ENCODE results near the gene UBE3C. TPM values are rescaled to one million over a fixed set of nuclear protein-coding genes. Genes with fewer than 3 reads are reported as not detected.
A peak's percentile ranks its signal among the peaks of the same experiment; 100 is the strongest.
"Not testable (repeated sequence)": the region's sequence is repeated elsewhere in the genome, so short reads cannot be mapped to it uniquely, and the experiment has no call there.

Gene UBE3C
- 15.1 TPM for polyA plus RNA-seq

DNA sequence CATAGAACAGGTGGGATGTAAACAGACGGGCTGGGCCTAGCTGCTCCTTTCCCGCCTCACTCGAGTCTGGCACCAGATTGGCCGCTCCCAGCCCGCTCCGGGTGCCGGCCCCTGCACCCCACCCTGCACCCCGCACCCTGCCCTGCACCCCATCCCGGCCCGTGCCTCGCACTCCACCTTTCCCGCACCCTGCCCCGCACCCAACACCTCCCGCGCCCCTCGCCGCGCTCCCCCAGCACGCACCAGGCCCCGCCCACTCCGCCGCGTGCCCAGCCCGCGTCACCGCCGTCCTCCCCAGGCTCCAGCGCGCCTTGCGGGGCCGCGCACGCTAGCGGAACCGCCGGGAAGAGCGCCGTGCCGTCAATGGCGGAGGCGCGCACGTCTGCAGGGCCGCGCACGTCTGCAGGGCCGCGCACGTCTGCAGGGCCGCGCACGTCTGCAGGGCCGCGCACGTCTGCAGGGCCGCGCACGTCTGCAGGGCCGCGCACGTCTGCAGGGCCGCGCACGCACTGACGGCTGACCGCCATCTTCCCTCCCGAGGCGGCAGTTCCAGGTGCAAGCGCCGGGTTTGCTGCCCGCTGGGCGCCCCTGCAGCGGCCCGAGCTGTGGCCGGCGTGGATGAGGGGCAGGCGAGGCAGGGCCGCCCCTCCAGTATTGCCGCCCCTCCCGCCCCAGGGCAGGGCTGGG, at the start of gene UBE3C:
UBE3C (plus strand) TSS at position 503 of the 687 bp plus-strand sequence. CDS start 347 bp downstream, outside the sequence.
- Mint-ChIP-seq H3K9me3 (no peaks in the 10 kb centered on the region), H3K27me3 (no peaks in the 10 kb centered on the region), H3K4me1 (peaks cover 19 to 29% (median 28%) of the 10 kb centered on the region in 3 donors), H3K36me3 (peaks cover 2% of the 10 kb centered on the region), H3K27ac (peak within 1 kb of the TSS; percentile 91 to 97 (median 94)), H3K4me3 (peak within 1 kb of the TSS; percentile 79 to 96 (median 88))

DNA sequence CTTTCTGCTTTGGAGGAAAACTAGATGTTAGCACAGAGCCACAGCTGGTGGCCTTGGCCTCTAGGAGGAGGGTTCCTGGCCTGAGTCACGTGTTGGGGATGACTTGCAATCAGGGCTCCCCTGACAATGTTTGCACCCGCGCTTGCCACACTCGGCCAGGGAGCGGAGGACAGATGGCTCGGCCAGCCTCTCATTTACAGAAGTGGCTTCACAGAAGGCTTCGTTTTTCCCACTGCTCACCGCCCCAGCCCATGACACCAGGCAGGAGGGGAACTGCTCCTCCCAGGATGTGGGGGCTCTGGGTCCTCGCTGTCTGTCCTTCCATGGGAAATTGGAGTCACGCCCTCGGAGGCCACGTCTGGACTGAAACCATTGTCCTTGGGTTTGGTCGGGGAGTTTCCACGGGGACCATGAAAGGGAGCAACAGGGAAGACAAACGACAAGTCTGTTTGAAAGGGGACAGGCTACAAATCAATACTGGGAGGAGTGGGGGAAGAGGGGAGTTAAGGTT, 49.6 kb upstream of the UBE3C start:
- Mint-ChIP-seq H3K27me3 (peaks cover 11% of the 10 kb centered on the region), H3K9me3 (peaks cover 9 to 21% (median 15%) of the 10 kb centered on the region in 3 donors), H3K36me3 (no peaks in the 10 kb centered on the region), H3K4me3 (no peak overlapping the region), H3K27ac (no peak overlapping the region), H3K4me1 (no peaks in the 10 kb centered on the region)

DNA sequence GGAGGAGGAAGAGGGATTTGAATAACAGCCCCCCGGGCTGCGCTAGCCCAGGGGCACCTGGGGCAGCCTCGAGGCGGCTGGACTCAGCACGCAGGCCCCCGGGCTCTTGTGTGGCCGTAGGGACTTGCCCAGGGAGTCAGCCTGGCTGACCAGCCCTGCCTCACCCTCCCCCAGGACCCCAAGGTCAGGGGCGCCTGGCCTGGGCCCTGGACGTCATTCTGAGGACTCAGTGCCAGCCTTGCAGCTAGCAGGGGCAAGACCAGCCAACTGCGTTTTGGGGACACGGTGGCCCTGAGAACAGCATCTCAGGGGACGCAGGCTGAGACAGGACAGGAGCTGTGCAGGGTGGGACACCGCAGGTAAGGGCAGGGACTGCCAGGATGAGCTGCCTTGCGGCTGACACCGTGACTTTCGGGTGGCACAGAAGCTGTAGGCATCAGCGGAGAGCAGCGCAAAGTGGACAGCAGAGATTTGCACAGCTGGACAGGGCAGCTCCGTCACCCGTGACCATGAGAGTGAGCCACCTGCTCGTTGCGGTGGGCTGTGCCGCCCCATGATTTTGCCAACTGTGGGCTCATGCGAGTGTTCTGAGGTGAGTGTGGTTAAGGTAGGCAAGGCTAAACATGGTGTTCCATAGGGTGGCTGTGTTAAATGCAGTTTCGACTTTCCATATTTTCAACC, 48.1 kb upstream of the UBE3C start:
- Mint-ChIP-seq H3K9me3 (peaks cover 6 to 16% (median 9%) of the 10 kb centered on the region in 3 donors), H3K4me3 (no peak overlapping the region), H3K27ac (no peak overlapping the region), H3K27me3 (peaks cover 11% of the 10 kb centered on the region), H3K4me1 (no peaks in the 10 kb centered on the region), H3K36me3 (no peaks in the 10 kb centered on the region)

DNA sequence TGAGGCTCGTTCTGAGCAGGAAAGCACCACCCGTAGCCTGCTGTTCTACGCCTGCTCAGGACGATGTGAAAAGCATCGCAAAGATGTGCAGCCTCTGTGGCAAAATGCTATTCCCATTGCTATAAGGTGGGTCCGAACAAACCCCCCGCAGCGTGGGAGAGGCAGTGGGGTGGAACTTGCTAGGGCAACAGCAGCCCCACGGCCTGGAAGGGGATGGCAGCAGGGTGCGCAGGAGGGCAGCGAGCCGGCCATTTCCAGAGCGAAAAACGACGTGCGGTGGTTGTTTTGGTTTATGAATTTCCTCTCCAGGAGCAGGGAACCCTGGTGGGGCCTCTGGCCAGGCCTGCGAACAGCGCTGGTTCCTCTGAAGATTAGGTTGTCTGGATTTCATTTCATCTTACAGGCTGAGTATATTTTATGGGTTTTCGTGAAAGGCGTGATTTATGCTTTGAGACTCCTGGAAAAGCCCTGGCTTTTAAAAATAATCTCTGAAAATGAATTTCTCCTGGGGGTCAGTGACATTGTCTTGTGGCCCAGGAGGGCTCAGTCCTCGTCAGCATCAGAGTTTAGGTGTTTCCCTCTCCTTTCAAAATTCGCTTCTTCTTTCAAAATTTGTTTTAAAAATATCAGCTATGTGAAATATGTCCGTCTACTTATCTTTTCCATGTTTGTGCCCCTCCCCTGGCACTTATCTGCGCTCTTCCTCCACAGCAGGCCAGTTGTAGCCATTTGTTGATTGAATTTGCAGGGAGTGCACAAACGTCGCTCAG, 42.3 kb upstream of the UBE3C start:
- no peaks in the 10 kb centered on the region for H3K4me1 Mint-ChIP-seq
- no peak overlapping the region for H3K4me3 Mint-ChIP-seq
- H3K27ac Mint-ChIP-seq: no peak overlapping the region
- H3K9me3 Mint-ChIP-seq: peaks cover 5 to 16% (median 6%) of the 10 kb centered on the region in 3 donors
- H3K36me3 Mint-ChIP-seq: peaks cover 1% of the 10 kb centered on the region
- peaks cover 2% of the 10 kb centered on the region for H3K27me3 Mint-ChIP-seq

DNA sequence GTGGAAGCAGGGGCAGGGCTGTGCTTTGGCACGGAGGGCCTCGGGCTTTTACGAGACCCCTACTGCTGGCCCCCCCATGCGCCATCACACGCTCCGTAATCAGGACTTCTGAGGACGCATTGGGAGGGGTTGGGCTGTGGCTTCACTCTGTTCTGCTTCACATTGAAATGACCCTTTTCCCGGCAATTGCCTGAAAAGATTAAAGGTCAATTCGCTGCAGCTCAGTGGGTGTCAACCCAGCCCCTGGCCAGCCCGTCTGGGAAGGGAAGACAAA, 41.7 kb upstream of the UBE3C start:
- peaks cover 1% of the 10 kb centered on the region for H3K36me3 Mint-ChIP-seq
- no peak overlapping the region for H3K4me3 Mint-ChIP-seq
- H3K9me3 Mint-ChIP-seq: peaks cover 5 to 16% (median 6%) of the 10 kb centered on the region in 3 donors
- H3K27me3 Mint-ChIP-seq: peaks cover 2% of the 10 kb centered on the region
- no peaks in the 10 kb centered on the region for H3K4me1 Mint-ChIP-seq
- no peak overlapping the region for H3K27ac Mint-ChIP-seq

DNA sequence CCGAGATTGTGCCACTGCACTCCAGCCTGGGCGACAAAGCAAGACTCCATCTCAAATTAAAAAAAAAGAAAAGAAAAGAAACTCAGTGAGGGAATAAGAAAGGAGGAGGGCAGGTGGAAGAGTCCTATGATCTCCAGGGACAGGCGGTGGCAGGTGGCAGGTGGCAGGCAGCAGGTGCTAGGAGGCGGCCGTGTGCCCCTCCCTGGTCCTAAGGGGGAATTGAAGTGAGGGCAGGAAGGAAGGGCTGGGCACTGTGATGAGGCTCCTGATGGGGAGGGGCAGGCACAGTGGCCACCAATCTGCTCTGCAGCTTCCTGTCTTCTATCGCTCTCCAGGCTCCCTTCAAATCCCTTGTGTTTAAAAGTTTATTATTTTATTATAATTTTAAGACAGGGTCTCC, 41.2 kb upstream of the UBE3C start:
- peaks cover 1% of the 10 kb centered on the region for H3K36me3 Mint-ChIP-seq

DNA sequence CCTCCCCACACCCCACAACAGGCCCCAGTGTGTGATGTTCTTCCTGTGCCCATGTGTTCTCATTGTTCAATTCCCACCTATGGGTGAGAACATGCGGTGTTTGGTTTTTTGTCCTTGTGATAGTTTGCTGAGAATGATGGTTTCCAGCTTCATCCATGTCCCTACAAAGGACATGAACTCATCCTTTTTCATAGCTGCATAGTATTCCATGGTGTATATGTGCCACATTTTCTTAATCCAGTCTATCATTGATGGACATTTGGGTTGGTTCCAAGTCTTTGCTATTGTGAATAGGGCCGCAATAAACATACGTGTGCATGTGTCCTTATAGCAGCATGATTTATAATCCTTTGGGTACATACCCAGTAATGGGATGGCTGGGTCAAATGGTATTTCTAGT, 38.7 kb upstream of the UBE3C start:
- not testable (repeated sequence) for H3K27ac Mint-ChIP-seq, H3K4me3 Mint-ChIP-seq, H3K27me3 Mint-ChIP-seq, H3K4me1 Mint-ChIP-seq, H3K36me3 Mint-ChIP-seq
- H3K9me3 Mint-ChIP-seq: peaks cover 2 to 15% (median 3%) of the 10 kb centered on the region in 3 donors

More for the DNA sequence above, 41.2 kb upstream of the UBE3C start:
- no peak overlapping the region for H3K4me3 Mint-ChIP-seq
- H3K27ac Mint-ChIP-seq: no peak overlapping the region
- peaks cover 2% of the 10 kb centered on the region for H3K27me3 Mint-ChIP-seq
- no peaks in the 10 kb centered on the region for H3K4me1 Mint-ChIP-seq
- H3K9me3 Mint-ChIP-seq: peaks cover 3 to 10% (median 5%) of the 10 kb centered on the region in 3 donors

DNA sequence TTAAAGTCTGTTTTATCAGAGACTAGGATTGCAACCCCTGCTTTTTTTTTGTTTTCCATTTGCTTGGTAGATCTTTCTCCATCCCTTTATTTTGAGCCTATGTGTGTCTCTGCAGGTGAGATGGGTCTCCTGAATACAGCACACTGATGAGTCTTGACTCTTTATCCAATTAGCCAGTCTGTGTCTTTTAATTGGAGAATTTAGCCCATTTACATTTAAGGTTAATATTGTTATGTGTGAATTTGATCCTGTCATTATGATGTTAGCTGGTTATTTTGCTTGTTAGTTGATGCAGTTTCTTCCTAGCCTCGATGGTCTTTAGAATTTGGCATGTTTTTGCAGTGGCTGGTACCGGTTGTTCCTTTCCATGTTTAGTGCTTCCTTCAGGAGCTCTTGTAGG, 35.1 kb upstream of the UBE3C start:
- H3K27ac Mint-ChIP-seq, H3K4me1 Mint-ChIP-seq, H3K36me3 Mint-ChIP-seq, H3K4me3 Mint-ChIP-seq, H3K27me3 Mint-ChIP-seq: not testable (repeated sequence)
- H3K9me3 Mint-ChIP-seq: peaks cover 10 to 15% (median 10%) of the 10 kb centered on the region in 3 donors

DNA sequence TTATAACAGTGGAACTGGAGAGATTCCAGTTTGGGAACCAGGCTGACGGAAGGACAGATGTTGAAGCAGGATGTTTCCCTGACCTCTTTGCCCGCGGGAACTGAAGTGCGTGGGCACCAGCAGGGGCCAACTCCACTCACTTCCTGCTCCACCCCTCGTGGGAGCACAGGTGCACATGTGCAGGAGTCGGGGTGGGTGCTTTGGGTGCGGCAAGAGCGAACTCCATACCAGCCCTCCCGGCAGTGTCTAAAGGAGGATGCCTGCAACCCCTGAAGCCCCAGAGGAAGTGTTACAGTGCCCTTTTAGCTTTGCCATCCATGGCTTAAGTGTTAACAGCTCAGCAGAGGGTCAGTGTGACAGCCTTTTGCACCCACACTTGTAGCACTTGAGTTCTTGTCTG, 27.4 kb upstream of the UBE3C start:
- Mint-ChIP-seq H3K36me3 (no peaks in the 10 kb centered on the region), H3K4me3 (no peak overlapping the region), H3K4me1 (no peaks in the 10 kb centered on the region), H3K27me3 (peaks cover 17% of the 10 kb centered on the region), H3K9me3 (peaks cover 5 to 16% (median 6%) of the 10 kb centered on the region in 3 donors), H3K27ac (no peak overlapping the region)

DNA sequence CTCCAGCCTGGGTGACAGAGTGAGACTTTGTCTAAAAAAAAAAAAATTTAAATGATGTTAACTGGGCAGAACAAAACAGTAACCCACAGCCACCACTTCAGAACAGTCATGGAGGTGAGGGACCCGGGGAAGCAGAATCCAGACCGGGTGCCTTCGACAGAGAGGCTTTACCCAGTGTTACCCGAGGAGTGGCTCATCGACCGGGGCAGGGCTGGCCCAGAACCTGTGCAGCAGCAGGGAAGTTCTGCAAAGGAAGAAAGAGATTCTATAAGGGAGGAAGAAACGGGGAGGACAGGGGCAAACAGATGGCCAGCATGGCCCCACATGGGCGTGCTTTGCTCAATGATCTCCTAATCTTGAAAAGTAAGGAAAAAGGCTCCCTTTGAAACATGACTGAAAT, 26.0 kb upstream of the UBE3C start:
- Mint-ChIP-seq H3K4me1 (no peaks in the 10 kb centered on the region), H3K9me3 (peaks cover 2 to 14% (median 6%) of the 10 kb centered on the region in 3 donors), H3K36me3 (no peaks in the 10 kb centered on the region), H3K27me3 (peaks cover 15% of the 10 kb centered on the region), H3K27ac (no peak overlapping the region), H3K4me3 (no peak overlapping the region)

DNA sequence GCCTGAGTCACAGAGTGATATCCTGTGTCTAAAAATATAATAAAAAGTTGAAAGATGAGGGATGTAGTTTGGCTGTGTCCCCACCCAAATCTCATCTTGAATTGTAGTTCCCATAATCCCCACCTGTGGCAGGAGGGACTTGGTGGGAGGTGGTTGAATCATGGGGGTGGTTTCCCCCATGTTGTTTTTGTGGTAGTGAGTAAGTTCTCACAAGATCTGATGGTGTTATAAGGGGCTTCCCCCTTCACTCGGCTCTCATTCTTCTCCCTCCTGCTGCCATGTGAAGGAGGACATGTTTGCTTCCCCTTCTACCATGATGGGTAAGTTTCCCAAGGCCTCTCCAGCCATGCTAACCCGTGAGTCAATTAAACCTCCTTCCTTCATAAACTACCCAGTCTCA, 25.1 kb upstream of the UBE3C start:
- H3K4me1 Mint-ChIP-seq: no peaks in the 10 kb centered on the region
- no peak overlapping the region for H3K4me3 Mint-ChIP-seq
- H3K9me3 Mint-ChIP-seq: peaks cover 0 to 16% (median 6%) of the 10 kb centered on the region in 3 donors
- H3K27me3 Mint-ChIP-seq: peaks cover 14% of the 10 kb centered on the region
- no peak overlapping the region for H3K27ac Mint-ChIP-seq
- no peaks in the 10 kb centered on the region for H3K36me3 Mint-ChIP-seq

DNA sequence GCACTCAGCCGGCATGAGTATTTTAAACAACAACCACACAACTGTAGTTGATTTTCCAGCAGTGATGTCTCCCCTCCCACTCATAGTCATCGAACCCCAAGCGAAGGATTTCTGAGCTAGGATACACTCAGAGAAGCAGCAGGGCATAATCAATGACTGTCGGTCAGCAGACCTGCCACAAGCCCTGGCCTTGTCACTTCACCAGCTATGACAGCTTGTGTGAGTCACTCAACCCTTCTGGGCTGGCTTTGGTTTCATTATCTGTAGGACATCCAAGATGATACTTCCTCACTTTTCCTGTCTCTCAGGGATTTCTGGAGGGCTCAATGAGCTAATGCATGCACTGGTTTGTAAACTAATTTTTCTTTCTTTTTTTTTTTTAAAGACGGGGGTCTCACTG, 22.0 kb upstream of the UBE3C start:
- Mint-ChIP-seq H3K36me3 (no peaks in the 10 kb centered on the region), H3K4me1 (no peaks in the 10 kb centered on the region), H3K27ac (no peak overlapping the region), H3K9me3 (peaks cover 0 to 16% (median 8%) of the 10 kb centered on the region in 3 donors), H3K4me3 (no peak overlapping the region), H3K27me3 (peaks cover 10% of the 10 kb centered on the region)

DNA sequence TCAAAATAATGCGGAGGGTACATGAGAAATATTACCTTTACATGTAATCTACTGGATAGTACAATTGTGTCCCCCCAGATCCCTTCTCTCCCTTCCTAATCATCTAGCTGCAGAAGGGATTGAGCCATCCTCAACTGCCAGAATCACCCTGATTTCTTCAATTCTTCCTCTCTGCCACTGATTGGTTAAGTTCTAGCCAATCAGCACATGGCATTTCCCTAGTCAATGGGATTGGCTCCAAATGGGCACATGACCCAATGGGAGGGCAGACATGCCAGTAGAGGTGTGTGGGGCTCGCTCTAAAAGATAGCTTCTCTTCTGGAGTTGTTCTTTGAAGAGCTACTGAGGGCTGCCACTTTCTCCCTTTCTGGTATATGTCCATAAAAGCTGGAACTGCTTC, 20.9 kb upstream of the UBE3C start:
- peaks cover 0 to 16% (median 8%) of the 10 kb centered on the region in 3 donors for H3K9me3 Mint-ChIP-seq
- no peak overlapping the region for H3K4me3 Mint-ChIP-seq
- H3K4me1 Mint-ChIP-seq: no peaks in the 10 kb centered on the region
- no peaks in the 10 kb centered on the region for H3K36me3 Mint-ChIP-seq
- no peak overlapping the region for H3K27ac Mint-ChIP-seq
- H3K27me3 Mint-ChIP-seq: peaks cover 5% of the 10 kb centered on the region

DNA sequence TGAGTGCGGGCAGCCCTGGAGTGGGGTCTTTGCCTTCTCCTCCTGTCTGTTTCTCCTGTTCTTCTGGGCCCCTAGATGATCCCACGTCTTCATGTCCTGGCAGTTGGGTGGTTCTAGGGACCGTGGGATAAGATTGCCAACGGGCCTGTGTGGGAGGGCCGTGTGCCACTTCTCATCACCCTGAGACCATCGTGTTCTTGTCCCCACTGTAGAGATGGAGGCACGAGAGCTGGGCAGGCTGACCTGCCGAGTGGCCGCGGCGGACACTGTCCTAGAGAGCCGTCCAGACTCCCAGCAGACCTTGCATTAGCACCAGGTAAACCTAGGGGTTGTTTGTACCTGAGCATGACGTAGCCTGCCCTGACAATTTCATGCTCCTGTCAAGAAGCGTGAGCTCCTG, 18.5 kb upstream of the UBE3C start:
- Mint-ChIP-seq H3K9me3 (peaks cover 0 to 7% (median 2%) of the 10 kb centered on the region in 3 donors), H3K4me1 (no peaks in the 10 kb centered on the region), H3K27me3 (peaks cover 4% of the 10 kb centered on the region), H3K36me3 (no peaks in the 10 kb centered on the region), H3K27ac (no peak overlapping the region), H3K4me3 (no peak overlapping the region)

DNA sequence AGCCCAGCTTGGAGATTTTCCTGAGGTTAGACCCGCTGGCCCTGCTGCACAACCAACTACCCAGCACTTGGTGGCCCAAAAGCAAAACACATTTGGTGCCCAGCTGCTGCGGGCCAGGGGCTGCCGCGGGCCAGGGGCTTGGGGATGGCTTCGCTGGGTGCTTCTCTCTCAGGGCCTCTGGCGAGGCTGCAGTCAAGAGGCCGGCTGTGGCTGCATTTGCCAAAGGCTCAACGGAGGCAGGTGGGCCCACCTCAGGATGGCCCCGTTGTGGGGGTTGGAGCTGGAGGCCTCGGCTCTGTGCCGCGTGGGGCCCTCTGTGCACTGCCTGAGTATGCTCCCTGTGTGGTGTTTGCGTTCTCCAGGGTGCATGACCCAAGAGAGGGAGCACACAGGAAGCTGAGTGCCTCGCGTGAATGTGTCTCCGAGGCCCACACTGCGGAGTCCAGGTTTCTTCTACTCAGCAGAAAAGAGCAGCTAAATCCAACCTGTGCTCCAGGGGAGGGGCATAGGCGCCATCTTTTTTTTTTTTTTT, 17.5 kb upstream of the UBE3C start:
- no peak overlapping the region for H3K4me3 Mint-ChIP-seq
- H3K27ac Mint-ChIP-seq: no peak overlapping the region
- H3K9me3 Mint-ChIP-seq: peaks cover 0 to 7% (median 2%) of the 10 kb centered on the region in 3 donors
- no peaks in the 10 kb centered on the region for H3K36me3 Mint-ChIP-seq
- no peaks in the 10 kb centered on the region for H3K4me1 Mint-ChIP-seq
- peaks cover 4% of the 10 kb centered on the region for H3K27me3 Mint-ChIP-seq
